GM18520 (cell line): ENCODE measurements around the gene SERF2.
"Not testable (repeated sequence)": the region's sequence is repeated elsewhere in the genome, so short reads cannot be mapped to it uniquely, and the experiment has no call there.

ENCODE experiments used
- ATAC-seq: cut with Tn5 transposase; IDR thresholded peaks from one replicate; pipeline ENCODE4 v1.9.1; 2021; ENCODE audit not compliant: unreplicated experiment

SERF2 gene

DNA sequence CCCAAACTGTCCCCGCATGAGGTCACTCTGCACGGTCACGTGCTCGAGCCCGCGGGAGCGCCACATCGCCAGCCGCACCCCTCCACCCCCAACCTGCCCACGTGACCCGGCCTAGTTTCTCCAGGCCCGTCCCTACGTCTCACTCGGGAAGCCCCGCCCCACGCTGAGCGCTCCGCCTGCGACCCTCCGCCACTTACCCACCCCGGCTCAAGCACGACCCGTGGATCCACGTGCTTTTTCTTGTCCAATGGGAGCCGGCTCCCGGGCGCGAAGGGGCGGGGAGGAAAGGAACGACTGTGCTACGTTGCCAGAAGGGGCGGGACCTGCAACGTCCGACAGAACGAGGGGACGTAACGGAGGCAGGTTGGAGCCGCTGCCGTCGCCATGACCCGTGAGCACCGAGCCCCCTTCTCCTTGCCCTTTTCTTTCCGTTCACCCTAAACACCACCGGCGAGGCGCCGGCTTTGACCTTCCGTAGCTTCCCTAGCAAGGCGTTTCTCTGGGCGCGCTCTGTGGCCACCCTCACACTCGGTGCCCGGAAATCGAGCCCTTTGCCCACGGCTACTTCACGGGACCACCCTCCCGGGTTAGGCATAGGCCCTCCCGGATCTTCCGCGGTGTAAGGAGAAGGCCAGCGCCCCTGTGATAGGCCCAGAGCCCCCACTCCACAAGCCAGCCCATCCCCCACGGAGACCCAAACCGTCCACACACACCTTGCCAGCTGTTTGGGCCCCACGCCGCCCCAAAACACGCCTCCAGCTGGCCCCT is at the start of gene SERF2:
Gene SERF2, plus strand, starts transcription at position 328 of the 768 bp plus-strand sequence. Its CDS starts 57 bp downstream, at position 385.
- ATAC-seq, result peak; percentile 85

DNA sequence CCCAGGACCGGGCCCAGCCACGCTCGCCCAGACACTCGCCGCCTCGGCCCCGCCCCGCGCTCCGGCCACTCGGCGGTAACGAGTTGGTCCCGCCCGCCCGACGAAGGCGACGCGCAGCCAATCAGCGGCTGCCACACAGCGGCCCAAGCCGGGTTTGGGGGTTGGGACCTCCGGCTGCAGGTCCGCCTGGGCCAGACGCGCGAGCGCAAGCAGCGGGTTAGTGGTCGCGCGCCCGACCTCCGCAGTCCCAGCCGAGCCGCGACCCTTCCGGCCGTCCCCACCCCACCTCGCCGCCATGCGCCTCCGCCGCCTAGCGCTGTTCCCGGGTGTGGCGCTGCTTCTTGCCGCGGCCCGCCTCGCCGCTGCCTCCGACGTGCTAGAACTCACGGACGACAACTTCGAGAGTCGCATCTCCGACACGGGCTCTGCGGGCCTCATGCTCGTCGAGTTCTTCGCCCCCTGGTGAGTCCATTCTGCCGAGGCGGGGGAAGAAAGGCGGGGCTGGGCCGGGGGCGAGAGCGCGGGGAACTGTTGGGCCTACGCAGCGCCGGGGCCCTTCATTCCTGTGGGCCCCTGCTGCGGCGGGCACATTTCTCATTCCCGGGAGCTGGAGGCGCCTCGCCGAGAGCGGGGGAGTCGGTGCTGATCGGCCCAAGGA is 45.7 kb upstream of the SERF2 start, which contains the start of gene PDIA3:
Gene PDIA3, plus strand, starts transcription at position 194 of the 658 bp plus-strand sequence. Its CDS starts 102 bp downstream, at position 296.
- ATAC-seq, result peak; percentile 73

DNA sequence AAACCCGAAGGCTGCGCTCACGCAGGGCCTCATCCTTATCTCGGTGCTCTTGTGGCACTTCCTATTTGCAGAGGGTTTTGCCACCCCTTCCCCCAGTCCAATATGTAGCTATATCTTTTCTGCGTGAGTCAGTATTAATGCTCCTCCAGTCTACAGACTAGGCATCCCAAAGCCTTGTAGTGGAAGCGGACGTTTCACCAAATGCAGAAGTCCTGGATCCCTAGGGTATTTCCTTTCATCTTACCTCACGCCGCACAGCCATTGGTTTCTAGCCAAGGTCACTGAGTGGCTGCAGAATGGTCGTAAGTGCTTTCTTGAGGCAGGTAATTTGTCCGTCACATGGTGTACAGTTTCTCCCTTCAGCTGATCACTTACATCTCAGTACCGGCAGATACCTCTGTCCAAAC is 45.2 kb upstream of the SERF2 start:
- not testable (repeated sequence) for ATAC-seq

DNA sequence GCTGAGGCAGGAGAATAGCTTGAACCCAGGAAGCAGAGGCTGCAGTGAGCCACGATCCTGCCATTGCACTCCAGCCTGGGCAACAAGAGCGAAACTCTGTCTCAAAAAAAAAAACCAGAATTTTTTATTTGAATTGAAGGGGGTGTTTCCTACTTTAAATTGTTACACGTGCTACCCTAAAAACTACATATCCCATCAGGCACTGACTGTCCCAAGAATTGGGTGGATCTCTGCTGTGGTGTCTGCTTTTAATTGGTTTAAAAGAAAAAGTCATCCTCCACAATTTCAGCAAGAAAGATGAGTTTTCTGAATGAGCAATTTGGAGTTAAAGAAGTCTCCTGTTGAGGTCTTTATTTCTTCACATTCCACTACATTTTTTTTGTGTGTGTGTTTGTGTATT is 43.7 kb upstream of the SERF2 start:
- ATAC-seq, result no peak

DNA sequence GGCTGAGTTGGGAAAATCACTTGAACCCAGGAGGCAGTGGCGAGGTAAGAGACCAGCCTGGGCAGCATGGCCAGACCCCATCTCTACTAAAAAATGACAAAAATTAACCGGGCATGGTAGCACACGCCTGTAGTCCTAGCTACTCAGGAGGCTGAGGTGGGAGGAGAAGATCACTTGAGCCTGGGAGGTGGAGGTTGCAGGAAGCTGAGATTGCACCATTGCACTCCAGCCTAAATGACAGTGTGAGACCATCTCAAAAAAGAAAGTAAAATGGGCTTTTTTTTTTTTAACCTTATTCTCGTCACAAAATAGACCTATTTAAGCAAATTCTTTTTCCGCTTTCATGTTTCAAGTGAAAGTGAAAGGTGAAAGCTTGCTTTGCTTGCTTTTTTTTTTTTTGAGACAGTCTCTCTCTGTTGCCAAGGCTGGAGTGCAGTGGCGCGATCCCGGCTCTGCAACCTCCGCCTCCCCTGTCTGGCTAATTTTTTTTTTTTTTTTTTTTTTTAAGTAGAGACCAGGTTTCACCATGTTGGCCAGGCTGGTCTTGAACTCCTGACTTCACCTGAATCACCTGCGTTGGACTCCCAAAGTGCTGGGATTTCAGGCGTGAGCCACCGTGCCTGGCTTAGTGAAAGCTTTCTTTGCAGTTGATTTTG is 42.3 kb upstream of the SERF2 start:
- ATAC-seq, result peak; percentile 39

DNA sequence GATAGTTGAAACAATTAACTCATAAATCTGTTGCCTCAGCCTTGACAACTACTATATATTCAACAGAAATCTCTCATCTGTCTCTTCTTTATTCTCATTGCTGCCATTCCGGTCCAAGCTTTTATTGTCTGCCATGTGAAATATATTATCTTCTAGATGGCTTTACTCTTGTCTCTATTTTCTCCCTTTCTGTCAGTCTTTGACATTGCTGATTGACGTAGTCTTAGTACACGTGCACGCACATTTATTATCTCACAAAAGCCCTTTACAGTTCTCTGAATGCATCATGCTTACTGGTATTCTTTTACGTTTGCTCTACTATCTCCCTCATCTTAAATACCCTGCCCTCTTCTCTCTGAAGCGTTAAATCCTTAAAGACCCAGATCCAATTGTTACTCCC is 40.2 kb upstream of the SERF2 start:
- ATAC-seq, result no peak

DNA sequence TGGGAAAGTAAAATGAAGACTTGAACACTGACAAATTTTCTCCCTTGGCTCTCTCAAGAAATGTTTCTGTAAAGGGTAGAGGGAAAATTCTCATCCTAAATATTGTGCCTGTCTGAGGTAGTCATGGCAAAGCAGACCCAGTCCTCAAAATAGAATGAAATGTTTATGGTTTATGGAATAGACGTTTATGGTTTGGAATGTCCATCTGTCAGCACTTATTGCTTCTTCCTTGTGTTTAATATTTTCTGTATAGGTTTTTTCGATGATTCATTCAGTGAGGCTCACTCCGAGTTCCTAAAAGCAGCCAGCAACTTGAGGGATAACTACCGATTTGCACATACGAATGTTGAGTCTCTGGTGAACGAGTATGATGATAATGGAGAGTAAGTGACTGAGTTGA is 29.3 kb upstream of the SERF2 start:
- no peak for ATAC-seq

DNA sequence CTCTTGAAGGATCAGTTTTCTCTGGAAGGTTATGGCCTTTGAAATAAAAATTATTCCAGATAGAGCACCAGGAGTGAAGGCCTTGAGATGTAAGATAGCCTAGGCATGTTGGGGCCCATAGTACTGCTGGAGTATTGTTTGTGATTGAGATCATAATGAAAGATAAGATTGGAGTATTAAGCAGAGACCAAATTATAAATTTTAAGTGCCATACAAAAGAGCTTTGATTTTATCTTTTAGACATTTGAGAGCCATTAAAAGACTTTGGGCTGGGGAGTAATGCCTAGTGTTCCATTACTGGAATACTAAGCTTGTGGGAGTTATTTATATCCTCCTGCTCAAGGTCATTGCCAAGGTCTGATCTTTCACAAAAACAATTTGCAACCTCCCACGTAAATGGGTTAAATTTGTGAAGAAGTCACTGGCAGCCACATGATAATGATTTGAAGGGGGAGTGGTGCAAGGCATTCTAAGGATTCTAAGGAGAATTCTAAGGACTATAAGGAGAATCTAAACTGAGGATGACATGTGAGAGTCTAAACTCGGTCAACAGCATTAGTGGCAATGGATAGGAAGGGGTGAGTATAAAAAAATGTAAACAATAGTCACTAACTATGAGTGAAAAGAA is 28.2 kb upstream of the SERF2 start:
- ATAC-seq, result no peak

DNA sequence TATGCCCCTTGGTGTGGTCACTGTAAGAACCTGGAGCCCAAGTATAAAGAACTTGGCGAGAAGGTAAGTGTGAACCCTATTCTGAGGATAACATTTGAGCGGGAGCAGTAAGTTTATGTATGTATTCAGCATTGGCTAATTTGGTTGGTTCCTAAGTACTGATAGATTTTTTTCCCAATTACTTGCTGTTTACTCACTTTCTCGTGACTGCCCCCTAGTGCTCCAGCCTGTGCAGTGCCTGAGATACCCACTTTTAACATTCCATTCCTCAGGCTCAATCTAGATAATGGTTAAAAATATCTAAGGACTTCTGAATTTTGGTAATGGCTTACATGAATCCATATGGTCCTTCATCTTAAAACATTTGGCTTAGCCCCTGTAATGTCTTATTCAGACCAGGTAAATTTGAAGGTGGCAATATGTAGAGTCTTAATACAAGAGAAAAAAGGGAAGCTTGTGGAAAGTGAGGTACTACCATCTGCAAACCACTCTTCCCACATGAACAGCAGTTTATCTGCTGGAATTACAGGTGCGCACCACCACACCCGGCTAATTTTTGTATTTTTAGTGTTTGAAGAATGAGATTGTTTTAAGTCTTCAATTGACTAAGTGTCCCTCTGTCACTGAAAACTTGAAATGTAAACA is 22.4 kb upstream of the SERF2 start:
- no peak for ATAC-seq

DNA sequence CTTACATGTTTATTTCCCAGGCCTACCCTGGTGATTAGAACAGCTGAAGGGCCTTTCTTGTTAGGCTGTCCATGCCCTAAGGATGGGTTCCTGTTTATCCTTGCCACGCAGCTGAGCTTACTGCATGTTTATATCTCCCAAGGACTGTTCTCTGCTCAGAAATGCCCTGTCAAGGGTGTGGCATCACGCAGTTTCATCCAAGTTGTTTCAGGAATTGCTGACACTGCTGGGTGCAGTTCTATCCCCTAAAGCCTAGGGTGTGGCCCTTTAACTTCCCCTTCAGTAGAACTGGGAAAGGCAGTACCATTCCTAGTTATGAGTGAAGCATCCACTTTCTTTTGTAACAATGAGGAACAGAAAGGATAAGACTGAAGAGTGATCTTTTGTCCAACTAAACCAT is 20.3 kb upstream of the SERF2 start:
- ATAC-seq, result no peak

DNA sequence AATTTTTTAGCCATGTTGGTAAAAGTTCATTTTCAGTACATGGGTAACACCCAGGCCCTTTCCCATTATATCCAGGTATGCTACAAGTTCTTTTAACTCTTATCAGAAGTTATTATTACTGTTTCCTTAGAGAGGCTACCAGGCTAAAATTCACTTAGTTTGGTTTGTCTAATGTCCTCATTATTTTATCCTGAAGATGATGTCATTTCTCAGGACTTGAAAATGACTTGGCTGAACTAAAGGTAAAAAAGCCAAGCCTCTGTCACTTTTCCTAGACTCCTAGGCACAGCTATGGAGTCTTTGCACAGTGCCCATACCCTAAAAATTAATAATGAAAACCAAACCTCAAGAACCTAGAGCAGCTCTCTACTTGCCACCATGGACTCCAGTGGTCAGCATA is 19.5 kb upstream of the SERF2 start:
- no peak for ATAC-seq

DNA sequence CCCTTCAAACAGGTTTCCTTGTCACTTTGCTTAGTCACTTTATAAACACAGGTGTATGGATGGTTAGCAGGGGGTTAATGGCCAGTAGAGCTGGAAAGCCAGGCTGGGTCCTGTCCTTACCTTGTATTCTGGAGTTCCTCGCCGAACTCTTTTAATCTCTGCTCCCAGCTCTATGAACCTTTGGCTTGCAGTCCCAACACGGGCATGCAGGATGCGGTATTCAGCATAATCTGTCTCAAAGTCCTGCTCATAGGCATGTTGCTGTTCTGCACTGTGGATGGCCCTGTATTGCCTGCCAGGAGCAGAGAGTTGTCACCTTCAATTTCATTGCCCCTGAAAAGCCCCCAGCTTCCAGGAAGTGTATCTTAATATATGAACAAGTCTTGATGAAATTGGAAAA is 18.1 kb upstream of the SERF2 start:
- no peak for ATAC-seq

DNA sequence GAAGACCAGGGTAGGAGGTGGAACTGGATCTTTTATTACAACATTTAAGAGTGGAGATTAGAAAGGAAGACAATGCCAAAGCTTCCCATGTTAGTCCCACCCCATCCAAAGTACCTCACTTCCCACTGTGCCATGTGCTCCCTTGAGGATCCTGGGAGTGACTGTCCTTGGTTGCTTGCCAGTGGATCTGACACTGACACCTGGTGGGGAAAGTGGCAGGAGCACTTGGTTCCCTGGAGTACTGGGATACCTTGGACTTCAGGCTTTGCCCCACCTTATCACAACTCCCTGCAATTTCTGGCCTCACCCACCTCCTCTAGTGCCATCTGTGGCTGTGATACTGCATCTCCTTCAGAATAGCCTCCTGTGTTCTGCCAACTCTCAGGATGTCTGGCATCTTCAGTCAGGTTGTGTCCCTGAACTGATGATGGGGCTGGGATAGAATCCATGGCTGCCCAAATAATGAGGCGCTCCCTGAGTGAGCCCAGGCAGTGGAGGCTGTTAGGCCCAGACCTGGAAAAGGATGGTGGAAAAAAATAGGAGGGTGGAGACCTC is 16.6 kb upstream of the SERF2 start:
- no peak for ATAC-seq

DNA sequence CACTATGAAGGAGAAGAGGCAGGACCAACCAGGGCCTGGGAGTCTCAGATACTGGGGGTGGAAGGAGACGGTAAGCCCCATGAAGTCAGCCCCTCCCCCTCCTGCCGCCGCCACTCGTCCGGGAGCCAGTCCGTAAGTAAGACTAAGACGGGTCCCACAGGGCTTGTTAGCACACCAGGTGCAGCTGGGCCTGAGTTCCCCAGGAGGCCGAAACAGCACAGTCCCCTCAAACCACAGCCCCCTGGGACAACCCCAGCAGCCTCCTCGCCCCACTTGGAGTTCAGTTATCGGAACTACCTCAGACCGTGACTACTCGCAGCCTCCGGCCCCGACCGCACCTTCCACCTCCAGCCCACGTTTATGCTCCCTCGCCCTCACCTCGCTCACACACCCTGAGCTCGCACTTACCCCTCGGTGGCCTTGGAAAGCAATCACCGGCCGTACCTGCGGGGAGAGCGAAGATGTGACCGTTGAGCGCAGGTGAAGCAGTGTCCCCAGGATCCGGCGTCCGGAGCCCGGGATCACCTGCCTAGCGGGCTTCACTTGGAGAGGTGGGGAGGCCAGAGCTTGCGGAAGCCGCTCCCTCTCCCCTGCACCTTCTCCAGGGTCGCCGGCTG is 15.9 kb upstream of the SERF2 start:
- ATAC-seq, result peak; percentile 33

DNA sequence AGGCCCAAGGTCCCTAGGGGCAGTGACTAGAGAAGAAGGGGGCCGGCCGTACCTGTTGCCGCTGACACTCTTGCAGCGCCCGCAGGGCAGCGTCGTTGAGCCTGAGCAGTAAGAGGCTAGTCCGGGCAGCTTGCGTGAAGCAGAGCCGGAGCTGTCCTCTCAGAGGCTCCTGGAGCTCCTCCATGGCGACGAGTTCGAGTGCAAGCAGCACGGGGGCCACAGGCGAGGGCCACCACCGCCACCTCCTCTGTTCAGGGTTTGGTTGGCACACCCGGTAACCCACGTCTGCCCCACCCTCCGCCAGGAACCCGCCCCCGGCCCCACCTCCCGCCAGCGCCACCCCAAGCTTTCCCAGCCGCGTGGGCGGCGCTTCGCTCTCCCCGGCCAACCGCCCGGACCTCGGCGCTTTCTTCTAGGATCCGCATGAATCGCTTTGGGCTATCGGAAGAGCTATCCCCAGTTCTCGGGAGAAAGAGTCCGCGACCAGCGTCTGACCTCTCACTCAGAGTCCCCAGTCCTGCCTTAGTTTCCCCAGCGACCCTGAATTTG is 15.3 kb upstream of the SERF2 start, which contains the start of gene ELL3:
Gene ELL3, minus strand, starts transcription at position 249 of the 549 bp plus-strand sequence. Its CDS starts 65 bp downstream, at position 184.
- ATAC-seq, result peak; percentile 24

DNA sequence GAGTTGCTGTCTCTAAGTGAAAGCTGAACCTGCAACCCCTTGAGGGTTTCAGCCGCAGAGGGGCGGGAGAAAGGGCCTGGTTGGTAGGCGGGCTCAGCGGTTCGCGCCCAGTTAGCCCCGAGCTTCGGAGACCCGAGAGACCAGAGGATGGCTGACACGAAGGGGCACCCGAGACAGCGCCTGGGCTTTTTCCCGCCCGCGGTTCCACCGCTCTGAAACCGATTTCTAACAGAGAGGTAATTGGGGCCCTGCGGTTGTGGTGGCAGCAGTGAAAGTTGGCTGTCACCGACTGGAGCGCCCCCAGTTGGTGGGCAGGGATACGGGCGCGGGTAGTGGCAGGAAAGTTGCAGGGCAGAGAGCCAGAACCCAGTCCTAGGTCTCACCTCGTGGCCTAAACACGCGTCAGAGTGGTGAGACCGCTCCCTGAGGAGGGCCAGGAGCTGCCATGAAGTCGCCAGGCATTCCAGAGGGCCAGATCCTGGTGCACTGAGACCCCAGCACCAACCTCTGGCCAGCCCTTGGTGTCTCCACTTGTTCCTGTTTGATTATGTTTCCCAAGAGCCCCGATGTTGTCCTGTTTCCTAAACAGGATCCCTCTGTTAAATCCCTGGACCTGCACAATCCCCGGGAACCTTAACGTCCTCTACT is 14.7 kb upstream of the SERF2 start:
- peak; percentile 37 for ATAC-seq

DNA sequence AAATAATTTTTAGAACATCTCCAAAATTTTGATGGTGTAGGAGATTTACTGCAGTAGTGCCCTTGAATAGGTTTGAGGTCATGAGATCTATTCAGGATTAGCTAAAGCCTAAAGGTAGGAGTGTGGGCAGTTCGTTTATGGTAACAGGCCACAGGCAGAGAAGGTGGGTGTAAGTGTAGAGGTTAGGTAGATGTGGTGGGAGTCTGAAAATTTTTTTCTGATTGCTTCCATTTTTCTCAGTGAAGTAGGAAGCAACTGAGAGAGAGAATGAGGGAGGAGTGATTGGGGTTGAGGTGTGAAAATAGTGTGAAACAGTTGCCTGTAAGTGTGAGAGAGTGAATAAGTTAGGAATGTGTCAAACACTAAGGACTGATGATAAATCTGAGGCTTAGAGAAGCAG is 13.1 kb upstream of the SERF2 start:
- no peak for ATAC-seq

DNA sequence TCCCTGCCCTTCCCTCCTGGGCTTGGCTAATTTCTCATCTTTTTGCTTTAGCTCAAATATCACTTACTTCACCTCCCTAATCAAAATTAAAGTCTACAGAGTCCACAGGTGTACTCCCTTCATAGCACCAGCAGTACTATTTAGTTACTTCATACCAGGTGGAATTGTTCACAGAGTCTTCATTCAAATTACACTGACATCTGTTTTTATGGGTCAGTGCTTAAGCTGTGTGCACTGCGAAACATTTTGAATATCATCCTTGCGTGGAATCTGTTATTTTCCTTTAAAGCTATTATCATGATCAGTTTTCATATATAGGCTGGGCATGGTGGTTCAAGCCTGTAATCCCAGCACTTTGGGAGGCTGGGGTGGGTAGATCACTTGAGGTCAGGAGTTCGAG is 2.7 kb upstream of the SERF2 start:
- no peak for ATAC-seq

DNA sequence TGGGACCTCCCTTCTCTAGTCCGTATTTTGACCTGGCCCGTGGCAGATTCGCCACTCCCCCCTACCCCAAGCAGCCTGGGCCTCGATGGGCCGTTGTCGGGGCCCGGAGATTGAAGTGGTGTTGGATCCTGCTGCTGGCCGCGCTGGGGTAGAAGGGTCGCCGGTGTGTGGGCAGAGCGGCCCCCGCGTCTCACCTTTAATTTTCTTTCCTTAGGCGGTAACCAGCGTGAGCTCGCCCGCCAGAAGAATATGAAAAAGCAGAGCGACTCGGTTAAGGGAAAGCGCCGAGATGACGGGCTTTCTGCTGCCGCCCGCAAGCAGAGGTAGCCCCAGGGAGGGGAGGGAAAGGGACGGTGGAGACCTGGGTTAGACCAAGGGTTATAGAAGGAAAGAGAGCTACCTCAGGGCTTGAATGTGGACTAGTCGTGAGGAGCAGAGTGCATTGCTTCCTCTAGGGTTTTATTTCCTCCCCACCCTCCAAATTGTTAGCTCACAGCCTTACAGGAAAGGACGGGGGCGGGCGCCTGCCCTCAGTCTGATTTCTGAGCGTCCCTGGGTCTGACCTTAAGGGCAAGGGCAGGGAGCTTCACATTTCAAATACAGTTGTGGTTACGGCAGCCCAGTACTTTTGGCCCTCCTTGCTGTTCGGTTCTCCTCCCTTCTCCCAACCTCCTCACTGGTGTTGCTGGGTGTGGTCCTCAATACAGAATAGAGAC is 799 bp downstream of the SERF2 start:
- ATAC-seq, result no peak
